Measurements from ENCODE around the gene AUTS2.

DNA sequence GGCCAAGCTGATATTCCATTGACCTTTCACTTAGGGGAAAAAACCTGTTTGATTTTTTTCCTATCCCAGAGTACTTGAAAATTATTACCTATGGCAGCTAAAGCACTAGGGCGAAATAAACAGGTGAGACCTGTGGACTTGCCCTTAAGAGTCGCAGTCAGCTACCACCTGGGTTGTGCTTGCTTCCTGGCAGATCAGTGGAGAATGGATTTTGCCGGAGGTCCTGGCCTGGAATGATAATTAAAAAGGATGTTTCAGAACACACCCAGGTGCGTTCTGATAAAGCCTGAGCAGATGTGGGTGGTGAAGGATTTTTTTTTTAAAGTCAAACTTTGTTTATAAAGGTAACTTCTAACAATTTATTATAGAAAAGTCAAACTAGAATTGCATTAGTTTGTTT, 59.1 kb downstream of the AUTS2 start:
- TF ChIP-seq YY1 (IDR thresholded peaks at IDR 0.05; ENCODE audit: low read depth, low read length) (no peak), TCF7 (IDR thresholded peaks at IDR 0.05; ENCODE audit: borderline replicate concordance) (no peak), POLR2A (IDR thresholded peaks at IDR 0.05; ENCODE audit: low read depth, low read length) (no peak), CREB1 (IDR thresholded peaks at IDR 0.05; ENCODE audit: low read depth) (no peak), EZH2 (IDR thresholded peaks at IDR 0.05; ENCODE audit: borderline replicate concordance, control insufficient read depth, low read depth, low read length) (no peak), FOXM1 (IDR thresholded peaks at IDR 0.05; ENCODE audit: low read depth, low read length) (no peak)
- TF ChIP-seq, protein P1, sequence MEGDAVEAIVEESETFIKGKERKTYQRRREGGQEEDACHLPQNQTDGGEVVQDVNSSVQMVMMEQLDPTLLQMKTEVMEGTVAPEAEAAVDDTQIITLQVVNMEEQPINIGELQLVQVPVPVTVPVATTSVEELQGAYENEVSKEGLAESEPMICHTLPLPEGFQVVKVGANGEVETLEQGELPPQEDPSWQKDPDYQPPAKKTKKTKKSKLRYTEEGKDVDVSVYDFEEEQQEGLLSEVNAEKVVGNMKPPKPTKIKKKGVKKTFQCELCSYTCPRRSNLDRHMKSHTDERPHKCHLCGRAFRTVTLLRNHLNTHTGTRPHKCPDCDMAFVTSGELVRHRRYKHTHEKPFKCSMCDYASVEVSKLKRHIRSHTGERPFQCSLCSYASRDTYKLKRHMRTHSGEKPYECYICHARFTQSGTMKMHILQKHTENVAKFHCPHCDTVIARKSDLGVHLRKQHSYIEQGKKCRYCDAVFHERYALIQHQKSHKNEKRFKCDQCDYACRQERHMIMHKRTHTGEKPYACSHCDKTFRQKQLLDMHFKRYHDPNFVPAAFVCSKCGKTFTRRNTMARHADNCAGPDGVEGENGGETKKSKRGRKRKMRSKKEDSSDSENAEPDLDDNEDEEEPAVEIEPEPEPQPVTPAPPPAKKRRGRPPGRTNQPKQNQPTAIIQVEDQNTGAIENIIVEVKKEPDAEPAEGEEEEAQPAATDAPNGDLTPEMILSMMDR (IDR thresholded peaks at IDR 0.05 in 2 of 3, conservative IDR thresholded peaks at IDR 0.05 in 1 of 3; ENCODE audit: control insufficient read depth in 2 of 3, extremely low read depth in 1 of 3, insufficient read depth in 1 of 3, low read depth in 3 of 3, low read length in 3 of 3): no peak

All from GM12878 (cell line).